ENCODE measurements around the gene MAGI1.

- TF ChIP-seq CTCF (IDR thresholded peaks at IDR 0.05), result no peak
- TF ChIP-seq MEF2A (IDR thresholded peaks at IDR 0.05; ENCODE audit: borderline replicate concordance, low read depth), result no peak
- no peak for TF ChIP-seq USF2 (IDR thresholded peaks at IDR 0.05; ENCODE audit: borderline replicate concordance, low read depth, low read length)
- TF ChIP-seq EP300 (IDR thresholded peaks at IDR 0.05; ENCODE audit: borderline replicate concordance in 1 of 2, low read depth in 1 of 2, low read length in 1 of 2), result no peak
- TF ChIP-seq ZBTB33 (IDR thresholded peaks at IDR 0.05; ENCODE audit: borderline replicate concordance, low read depth), result no peak
- no peak for TF ChIP-seq POLR2AphosphoS5 (IDR thresholded peaks at IDR 0.05; ENCODE audit: low read depth, low read length)
- no peak for TF ChIP-seq SMC3 (IDR thresholded peaks at IDR 0.05; ENCODE audit: low read depth, low read length)
- TF ChIP-seq RCOR1 (IDR thresholded peaks at IDR 0.05; ENCODE audit: low read length), result no peak
- TF ChIP-seq NFIC (IDR thresholded peaks at IDR 0.05; ENCODE audit: borderline replicate concordance), result no peak
- TF ChIP-seq JUND (IDR thresholded peaks at IDR 0.05), result no peak
- TF ChIP-seq PBX3 (IDR thresholded peaks at IDR 0.05), result no peak
- TF ChIP-seq RFX5 (IDR thresholded peaks at IDR 0.05; ENCODE audit: low read length), result no peak
- no peak for TF ChIP-seq CHD2 (IDR thresholded peaks at IDR 0.05; ENCODE audit: low read length, partially characterized antibody)
Measured at GRCh38 chr3:65843732-65844131, 195.0 kb downstream of the MAGI1 start.

All from SK-N-SH (cell line).